HG03378 (cell line): ENCODE results near the gene MAPK8IP3.
"Not testable (repeated sequence)": the region's sequence is repeated elsewhere in the genome, so short reads cannot be mapped to it uniquely, and the experiment has no call there.

Source experiments
- ATAC-seq: cut with Tn5 transposase; IDR thresholded peaks from one replicate; pipeline ENCODE4 v1.9.1; 2021; ENCODE audit warnings: mild to moderate bottlenecking, moderate library complexity; ENCODE audit not compliant: unreplicated experiment

The MAPK8IP3 gene

DNA sequence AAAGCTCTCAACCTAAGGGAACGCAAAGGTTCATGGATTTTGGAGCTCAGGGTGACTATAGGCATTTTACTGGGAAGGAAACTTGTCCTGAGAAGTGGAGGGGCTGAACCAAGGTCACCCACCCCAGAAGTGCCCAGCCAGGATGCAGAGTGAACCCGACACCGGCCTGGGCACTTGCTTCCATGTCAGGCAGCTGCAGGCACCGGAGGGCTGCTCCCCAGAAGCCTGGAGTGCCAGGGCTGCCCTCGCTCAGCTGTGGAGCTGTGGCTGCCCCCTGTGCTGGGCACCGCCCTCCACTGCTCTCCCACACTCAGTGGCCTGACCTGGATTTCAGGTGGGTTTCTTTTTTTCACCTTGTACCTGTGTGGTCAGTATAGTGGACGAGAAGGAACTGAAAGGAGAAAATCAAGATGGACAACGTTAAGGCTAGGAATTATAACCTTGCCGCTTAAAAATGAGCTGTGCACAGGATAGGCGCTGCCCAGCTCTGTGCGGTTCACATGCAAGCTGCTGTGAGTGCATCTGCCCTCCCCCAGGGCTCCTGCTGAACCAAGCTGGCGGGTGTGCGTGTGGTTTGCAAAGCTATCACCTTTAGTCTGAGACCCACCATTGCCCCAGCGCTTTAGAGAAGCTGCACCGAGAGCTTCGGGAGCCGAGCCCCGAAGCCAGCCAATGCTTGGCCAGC is 2.2 kb downstream of the MAPK8IP3 start:
- no peak for ATAC-seq

DNA sequence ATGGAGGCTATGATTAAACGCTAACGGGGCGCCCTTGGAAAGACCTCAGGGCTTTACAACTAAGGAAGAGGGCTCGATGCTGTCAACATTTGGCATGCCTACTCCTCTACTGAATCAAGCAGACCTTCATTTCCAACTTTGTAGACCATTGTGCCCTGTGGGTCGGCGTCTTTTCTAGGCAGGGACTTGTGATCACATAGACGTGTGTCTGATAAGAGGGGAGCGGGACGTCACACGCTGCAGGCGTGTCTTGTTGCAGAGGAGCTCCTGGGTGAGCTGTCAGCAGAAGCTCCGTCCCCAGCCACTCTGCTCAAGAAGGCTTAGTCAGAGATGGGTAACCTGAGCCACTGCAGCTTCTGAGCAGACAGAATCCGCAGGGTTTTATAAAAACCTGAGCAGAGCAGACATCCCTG is 2.8 kb downstream of the MAPK8IP3 start:
- no peak for ATAC-seq

DNA sequence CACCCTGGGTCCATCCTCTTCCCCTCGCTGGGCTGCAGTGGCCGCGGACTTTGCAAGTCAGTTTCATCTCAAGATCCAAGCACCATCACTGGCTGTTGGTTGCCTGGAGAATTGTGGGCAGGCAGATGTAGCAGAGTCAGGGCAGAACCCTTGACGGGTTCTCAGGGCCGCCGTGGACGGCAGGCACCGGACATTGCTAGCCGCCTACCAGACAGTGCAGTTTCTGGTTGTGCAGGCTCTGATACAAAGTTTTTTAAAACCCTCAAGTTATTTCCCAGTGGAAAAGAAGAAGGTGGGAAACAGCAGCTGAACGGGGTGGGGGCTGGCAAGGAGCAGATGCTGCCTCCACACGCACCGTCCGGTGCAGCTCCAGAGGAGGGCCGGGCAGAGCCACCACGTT is 3.4 kb downstream of the MAPK8IP3 start:
- ATAC-seq, result no peak

DNA sequence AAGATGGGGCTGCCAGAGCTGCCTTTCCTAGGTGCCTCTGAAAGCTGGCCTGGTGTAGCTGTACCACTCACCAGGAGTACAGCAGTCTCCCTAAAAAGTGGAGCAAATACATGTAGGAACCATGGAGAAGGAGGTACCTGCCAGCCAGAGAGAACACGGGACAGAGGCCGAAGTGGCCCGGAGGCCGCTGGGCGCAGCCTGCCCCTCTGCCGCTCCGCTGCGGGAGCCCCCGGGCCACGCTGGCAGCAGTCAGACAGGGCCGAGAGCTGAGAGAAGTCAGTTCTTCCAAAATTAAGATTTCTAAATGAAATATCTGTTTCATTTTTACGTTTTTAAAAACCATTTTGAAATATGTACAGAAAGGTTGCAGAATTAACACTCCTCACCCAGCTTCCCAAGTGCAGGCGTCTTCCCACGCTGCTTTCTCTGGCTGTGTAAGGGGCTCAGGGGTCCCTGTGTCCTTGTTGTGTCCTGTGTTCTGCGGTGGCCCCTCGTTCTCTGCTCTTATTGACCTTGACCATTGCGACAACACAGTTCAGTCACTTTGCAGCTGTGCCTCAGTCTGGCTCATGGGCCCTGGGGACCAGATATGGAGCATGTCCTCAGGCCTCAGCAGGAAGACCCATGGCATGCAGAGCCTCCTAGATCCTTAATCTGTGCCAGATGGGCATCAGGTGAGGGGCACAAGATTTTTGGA is 5.0 kb downstream of the MAPK8IP3 start:
- ATAC-seq, result no peak

DNA sequence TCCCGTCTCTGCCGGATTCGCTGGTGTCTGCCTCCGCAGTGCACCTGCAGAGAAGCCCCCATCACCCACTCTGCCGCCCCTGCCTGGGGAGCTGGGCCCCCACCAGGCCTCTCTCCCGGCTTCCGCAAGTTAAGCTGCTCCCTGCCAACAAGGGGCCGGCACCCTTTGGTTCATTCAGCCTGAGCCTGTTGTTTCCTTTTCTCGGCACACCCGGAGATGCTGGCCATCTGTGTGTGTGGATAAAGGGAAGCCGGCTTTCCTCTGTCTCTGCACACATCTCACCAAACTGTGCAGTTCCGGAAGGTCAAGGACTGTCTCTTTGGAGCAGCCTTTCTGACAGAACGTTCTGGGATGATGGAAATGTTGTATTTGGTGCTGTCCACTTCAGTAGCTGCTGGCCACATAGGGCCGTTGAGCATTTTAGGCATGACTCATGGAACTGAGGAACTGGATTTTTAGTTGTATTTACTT is 6.8 kb downstream of the MAPK8IP3 start:
- no peak for ATAC-seq

DNA sequence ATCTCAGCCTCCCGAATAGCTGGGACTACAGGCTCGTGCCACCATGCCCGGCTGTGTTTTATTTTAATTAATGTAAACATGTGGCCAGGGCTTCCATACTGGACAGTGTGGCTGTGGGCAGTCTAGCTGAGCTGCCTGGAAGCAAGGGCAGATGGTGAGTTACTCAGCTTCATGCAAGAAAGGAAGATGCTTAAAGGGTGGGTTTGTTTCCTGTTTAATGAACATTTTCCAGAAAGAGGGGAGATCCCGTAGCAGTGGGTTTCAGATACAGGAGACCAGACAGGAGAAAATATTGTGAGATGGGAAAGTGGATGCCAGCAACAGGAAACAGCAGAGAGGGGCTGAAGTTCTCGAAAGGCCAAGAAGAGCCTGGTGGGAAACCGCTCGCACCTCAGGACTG is 7.3 kb downstream of the MAPK8IP3 start:
- ATAC-seq, result no peak

DNA sequence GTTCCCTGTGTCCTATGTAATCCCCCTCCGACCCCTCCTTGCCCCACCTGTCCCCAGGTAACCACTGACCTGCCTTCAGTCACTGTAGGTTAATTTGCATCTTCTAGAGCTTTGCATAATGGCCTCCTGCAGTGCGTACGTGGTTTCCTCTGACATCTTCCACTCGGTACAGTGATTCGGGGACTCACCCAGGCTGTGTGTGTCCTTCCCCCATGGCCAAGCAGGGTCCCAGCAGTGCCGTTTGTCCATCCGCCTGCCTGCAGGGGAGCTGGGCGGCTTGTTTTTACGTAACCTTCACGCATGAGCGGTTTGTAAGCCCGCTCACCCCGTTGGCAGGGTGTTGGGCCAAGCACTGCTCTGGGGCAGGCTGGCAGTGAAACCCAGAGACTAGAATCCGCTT is 7.9 kb downstream of the MAPK8IP3 start:
- ATAC-seq, result peak; percentile 68

DNA sequence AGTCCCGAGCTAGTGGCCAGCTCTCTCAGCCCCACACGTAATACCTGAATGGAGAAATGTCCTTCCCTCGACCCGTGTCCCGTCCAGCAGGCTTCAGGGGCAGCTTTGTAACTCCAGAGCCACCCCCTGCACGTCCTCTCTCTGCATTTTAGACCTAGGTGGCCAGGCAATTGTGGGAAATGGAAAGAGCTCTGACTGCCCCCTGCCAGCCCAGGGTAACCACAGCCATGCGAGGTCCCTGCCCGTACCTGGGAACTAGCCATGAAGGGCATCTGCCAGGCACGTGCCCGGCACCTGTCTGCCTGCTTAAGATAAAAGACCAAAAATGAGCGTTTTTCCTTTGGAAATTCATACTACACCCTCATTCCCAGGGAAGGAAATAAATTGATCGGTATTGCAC is 9.2 kb downstream of the MAPK8IP3 start:
- ATAC-seq, result no peak

DNA sequence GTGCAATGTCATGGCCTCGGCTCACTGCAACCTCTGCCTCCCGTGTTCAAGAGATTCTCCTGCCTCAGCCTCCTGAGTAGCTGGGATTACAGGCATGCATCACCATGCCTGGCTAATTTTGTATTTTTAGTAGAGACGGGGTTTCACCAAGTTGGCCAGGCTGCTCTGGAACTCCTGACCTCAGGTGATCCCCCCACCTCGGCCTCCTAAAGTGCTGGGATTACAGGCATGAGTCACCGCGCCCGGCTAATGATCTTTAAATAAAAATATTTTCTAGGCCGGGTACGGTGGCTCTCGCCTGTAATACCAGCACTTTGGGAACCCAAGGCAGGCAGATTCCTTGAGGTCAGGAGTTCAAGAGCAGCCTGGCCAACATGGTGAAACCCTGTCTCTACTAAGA is 12.2 kb downstream of the MAPK8IP3 start:
- not testable (repeated sequence) for ATAC-seq

DNA sequence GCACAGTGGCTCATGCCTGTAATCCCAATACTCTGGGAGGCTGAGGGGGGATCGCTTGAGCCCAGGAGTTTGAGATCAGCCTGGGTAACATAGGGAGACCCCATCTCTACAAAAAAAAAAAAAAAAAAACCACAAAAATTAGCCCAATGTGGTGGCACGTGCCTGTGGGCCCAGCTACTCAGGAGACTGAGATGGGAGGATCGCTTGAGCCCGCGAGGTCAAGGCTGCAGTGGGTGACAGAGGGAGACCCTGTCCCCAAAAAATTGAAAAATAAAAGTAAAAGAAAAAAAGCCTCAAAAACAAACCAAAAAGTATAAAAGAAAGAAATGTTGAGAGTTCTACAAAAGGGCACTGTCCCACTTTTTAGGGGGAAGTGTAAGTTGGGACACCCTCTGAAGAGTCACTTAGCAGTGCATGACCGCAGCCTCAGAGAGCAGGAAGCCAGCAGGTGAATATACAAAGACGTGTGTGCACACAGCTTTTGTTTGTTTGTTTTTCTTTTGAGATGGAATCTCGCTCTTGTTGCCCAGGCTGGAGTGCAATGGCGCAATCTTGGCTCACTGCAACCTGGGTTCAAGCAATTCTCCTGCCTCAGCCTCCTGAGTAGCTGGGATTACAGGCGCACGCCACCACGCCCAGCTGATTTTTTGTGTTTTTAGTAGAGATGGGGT is 13.7 kb downstream of the MAPK8IP3 start:
- not testable (repeated sequence) for ATAC-seq

DNA sequence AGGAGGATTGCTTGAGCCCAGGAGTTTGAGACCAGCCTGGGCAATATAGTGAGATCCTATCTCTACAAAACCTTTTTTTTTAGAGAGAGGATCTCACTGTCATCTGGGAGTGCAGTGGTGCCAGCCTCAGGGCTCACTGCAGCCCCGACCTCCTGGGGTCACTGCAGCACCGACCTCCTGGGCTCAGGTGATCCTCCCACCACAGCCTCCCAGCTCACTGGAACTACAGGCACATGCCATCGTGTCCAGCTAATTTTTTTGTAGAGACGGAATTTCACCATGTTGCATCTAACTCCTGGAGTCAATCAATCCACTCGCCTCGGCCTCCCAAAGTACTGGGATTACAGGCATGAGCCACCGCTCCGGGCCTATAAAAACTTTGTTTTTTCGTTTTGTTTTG is 15.4 kb downstream of the MAPK8IP3 start:
- ATAC-seq, result no peak

DNA sequence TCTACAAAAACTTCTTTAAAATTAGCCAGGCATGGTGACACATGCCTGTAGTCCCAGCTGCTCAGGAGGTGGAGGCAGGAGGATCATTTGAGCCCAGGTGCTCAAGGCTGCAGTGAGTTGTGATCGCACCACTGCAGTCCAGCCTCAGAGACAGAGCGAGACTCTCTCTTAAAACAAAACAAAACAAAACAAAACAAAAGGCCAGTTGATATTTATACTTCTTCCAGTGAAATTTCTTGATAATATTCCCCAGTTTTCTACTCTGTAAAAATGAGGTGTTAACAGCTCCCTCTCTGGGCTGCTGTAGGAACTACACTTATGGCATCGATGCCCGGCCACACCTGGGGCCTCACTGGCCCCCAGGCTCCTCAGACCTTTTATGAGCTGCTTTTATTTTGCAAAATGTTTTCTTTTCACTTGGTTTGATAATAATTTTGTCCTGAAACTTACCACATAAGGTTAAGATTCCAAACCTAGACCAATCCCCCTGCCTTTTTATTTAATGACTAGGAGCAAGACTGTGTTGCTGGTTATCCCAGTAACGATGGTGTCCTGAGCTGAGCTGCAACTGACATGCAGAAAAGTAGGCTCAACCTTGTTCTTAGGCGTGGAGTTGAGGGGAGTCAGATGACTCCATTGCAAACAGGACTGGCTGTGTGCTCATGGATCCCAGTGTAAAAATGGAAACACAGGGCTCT is 17.6 kb downstream of the MAPK8IP3 start:
- ATAC-seq, result no peak

DNA sequence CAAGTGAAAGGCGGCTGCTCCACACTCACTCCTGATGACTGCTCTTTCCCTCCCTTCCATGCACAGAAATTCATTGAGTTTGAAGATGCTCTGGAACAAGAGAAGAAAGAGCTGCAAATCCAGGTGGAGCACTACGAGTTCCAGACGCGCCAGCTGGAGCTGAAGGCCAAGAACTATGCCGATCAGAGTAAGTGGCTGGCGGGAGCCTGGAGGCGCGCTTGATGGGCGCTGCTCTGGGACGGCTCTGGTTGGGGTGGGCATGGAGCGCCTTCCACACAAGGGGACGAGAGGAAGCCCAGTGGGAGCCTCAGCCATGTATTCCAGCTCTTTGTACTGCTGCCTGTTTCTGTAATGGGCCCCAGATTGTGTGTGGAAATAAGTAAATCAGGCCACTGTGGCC is 18.5 kb downstream of the MAPK8IP3 start:
- no peak for ATAC-seq

DNA sequence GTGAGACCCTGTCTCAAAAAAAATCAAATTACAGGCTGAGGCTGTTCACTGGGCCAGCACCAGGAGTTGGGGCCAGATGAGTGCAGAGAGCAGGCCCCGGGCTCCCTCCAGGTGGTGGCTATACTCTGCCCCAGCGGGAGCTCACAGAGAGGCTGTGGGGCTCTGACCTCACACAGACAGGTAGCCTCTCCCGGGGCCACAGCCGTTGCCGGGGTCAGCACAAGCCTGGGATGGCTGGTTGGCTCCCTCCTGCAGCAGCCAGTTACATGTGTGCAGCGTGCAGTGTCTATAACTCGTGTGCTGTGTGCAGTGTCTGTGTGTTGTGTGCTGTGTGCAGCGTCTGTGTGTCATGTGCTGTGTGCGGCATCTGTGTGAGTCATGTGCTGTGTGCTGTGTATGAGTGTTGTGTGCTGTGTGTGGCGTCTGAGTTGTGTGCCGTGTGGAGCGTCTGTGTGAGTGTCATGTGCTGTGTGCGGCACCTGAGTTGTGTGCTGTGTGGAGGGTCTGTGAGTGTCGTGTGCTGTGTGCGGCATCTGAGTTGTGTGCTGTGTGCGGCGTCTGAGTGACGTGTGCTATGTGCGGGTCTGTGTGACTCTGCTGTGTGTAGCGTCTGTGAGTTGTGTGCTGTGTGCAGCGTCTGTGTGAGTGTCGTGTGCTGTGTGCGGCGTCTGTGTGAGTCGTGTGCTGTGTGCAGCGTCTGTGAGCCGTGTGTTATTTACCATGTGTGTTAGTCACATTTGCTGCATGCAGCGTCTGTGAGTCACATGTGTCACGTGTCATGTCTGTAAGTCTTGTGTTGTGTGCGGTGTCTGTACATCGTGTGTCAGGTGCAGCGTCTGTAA is 20.9 kb downstream of the MAPK8IP3 start:
- ATAC-seq, result no peak

DNA sequence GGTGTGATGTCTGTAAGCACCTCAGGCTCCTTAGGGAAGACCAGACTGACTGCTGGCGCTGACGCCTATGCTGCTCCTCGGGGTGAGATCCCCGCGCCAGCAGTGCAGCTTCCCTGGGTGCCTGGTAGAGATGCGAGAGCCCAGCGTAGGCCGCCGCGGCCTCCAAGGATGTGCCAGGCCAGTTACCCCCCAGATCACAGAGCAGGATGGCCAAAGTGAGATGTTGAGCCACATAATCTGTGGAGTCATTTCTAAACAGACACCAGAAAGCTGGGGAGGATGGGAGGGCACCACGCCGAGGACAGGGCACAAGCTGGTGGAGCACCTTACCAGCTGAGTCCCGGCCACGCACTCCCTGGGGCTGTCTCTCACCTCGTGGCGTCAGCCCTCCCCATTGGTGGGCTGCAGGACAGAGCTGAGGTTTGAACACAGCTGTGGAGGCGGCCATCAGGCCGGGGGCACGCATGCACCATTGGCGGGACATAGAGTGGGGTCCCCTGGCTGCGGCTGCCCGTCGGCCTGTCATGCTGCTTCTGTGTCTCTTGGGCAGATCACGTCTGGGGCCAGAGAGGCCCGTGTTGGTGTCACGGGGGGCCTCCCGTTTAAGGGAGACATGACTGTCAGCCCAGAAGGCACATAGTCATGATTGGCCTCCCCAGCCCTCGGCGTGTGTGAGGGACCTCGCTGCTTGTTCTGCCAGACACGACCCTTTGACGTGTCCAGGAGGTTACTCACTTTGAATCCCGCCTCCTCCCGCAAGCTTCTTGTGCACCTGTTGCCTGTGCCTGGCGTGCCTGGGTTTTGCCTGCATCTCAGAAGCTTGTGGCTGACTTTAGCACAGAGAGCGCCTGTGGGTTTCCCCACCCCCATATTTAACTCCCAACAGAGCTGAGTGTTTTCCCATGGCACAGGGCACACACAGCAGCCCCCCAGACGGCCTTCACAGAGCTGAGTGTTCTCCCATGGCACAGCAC is 21.9 kb downstream of the MAPK8IP3 start:
- no peak for ATAC-seq

DNA sequence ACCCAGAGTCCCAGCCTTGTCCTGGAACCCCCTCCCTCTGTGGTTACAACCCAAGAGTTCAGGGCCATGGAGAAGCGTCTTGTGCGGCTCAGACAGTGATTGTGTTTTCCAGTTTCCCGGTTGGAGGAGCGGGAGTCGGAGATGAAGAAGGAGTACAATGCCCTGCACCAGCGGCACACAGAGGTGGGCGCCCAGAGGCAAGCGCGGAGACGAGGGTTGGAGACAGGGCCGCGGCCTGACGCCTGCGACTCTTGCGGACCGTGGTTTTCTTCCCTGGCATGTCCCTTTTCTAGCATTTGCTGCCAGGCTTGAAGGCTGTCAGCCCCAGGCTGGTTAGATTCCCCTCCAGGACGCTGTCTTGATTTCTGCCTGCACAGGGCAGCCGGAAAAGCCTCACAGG is 23.0 kb downstream of the MAPK8IP3 start:
- ATAC-seq, result no peak

DNA sequence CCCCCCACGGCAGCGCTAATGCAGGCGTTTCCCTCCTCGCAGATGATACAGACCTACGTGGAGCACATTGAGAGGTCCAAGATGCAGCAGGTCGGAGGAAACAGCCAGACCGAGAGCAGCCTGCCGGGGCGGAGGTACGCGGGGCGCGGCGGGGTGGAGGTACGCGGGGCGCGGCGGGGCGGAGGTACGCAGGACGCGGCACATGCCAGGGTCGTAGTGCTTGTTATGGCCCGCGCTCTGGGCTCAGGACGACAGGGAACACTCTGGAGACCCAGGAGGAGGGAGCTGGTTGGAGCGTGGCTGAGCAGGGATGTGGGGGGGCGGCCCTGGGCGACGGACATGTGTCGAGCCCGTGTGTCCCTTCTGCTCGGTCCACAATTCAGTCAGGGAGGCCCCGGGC is 23.4 kb downstream of the MAPK8IP3 start:
- ATAC-seq, result no peak

DNA sequence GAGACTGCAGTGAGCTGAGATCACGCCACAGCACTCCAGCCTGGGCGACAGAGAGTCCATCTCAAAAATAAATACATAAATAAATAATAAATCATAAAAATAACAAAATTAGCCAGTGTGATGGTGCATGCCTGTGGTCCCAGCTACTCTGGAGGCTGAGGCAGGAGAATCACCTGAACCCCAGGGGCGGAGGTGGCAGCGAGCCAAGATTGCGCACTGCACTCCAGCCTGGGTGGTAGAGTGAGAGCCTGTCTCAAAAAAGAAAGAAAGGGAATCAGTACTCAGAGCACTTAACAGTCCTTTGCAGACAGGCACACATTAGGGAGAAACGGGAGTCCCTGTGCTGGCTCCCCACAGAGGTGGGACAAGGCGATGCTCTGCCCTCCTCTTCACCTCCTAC is 25.1 kb downstream of the MAPK8IP3 start:
- ATAC-seq, result no peak

DNA sequence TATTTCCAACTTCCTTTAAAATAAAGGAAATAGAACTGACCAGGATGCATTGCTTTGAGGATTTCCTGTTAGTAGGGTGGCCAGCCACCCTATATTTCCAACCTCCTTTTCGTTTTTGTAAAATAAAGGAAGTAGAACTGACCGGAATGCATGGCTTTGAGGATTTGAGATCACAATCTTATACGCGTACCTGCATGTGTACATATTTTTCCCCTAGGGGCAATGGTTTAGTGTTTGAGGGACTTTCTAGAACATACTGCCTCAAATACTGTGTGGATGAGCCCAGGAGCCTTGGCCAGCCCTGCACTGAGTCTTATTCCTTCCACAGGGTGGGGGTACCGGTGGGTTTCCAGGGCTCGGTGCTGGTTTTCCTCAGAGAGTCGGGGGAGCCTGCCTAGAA is 25.6 kb downstream of the MAPK8IP3 start:
- ATAC-seq, result no peak
